ENCODE measurements around the gene CNFN.

The CNFN gene

GRCh38 chr19:42403586-42403985, 13.5 kb upstream of the CNFN start:
- TF ChIP-seq, protein P1, sequence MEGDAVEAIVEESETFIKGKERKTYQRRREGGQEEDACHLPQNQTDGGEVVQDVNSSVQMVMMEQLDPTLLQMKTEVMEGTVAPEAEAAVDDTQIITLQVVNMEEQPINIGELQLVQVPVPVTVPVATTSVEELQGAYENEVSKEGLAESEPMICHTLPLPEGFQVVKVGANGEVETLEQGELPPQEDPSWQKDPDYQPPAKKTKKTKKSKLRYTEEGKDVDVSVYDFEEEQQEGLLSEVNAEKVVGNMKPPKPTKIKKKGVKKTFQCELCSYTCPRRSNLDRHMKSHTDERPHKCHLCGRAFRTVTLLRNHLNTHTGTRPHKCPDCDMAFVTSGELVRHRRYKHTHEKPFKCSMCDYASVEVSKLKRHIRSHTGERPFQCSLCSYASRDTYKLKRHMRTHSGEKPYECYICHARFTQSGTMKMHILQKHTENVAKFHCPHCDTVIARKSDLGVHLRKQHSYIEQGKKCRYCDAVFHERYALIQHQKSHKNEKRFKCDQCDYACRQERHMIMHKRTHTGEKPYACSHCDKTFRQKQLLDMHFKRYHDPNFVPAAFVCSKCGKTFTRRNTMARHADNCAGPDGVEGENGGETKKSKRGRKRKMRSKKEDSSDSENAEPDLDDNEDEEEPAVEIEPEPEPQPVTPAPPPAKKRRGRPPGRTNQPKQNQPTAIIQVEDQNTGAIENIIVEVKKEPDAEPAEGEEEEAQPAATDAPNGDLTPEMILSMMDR (IDR thresholded peaks at IDR 0.05; ENCODE audit: insufficient read depth, low read depth, low read length, missing control alignments) = no peak
- no peak for DNase-seq (ENCODE audit: low read depth)

DNA sequence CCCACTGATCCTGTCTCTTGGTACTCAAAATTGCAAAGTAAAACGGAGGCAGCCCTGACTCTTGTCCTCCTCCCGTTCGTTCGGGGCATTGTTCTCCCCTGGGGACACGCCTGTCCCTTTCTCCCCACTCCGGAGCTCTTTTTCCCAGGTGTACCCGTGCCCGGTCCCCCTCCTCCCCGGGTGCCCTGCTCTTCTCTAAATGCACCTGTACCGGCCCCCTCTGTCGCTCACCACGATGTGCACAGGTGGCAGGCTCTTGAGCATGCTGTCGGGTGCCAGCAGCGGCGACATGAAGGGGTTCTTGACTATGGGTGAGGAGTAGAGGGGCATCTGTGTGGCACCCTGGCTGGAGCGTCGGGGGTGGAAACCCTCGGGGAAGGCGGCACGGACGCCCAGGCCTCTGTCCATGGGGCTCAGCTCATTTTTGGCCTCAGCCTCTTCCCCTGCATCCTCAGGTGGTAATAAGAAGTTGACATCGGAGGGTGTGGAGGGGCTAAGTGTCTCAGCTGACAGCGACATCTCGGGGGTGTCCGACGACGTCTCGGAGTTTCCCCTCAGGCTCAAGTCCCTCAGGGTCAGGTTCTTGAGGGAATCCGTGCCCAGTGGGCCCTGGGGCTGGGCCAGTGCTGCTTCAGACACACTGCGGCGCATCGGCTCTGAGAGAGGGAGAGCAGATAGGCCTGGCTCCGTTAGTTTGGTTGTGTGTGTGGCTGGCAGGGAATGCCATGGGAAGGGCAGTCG, 12.4 kb upstream of the CNFN start:
- TF ChIP-seq, protein P1 (IDR thresholded peaks at IDR 0.05; ENCODE audit: insufficient read depth, low read depth, low read length, missing control alignments) = no peak
- DNase-seq (ENCODE audit: low read depth) = no peak
- H3K4me3 ChIP-seq (ENCODE audit: low read depth, low read length) = no peak overlapping the region

More at GRCh38 chr19:42403586-42403985, 13.5 kb upstream of the CNFN start:
- H3K4me3 ChIP-seq (ENCODE audit: low read depth, low read length) = no peak overlapping the region

GRCh38 chr19:42401365-42402303, 11.5 kb upstream of the CNFN start:
- H3K4me3 ChIP-seq (ENCODE audit: low read depth, low read length) = peak overlapping the region; percentile 38

GRCh38 chr19:42400404-42400803, 10.3 kb upstream of the CNFN start:
- TF ChIP-seq, protein P1 (IDR thresholded peaks at IDR 0.05; ENCODE audit: insufficient read depth, low read depth, low read length, missing control alignments) = no peak

More at GRCh38 chr19:42401365-42402303, 11.5 kb upstream of the CNFN start:
- TF ChIP-seq, protein P1 (IDR thresholded peaks at IDR 0.05; ENCODE audit: insufficient read depth, low read depth, low read length, missing control alignments) = peak; percentile 72
- peak; percentile 79 for DNase-seq (ENCODE audit: low read depth)

DNA sequence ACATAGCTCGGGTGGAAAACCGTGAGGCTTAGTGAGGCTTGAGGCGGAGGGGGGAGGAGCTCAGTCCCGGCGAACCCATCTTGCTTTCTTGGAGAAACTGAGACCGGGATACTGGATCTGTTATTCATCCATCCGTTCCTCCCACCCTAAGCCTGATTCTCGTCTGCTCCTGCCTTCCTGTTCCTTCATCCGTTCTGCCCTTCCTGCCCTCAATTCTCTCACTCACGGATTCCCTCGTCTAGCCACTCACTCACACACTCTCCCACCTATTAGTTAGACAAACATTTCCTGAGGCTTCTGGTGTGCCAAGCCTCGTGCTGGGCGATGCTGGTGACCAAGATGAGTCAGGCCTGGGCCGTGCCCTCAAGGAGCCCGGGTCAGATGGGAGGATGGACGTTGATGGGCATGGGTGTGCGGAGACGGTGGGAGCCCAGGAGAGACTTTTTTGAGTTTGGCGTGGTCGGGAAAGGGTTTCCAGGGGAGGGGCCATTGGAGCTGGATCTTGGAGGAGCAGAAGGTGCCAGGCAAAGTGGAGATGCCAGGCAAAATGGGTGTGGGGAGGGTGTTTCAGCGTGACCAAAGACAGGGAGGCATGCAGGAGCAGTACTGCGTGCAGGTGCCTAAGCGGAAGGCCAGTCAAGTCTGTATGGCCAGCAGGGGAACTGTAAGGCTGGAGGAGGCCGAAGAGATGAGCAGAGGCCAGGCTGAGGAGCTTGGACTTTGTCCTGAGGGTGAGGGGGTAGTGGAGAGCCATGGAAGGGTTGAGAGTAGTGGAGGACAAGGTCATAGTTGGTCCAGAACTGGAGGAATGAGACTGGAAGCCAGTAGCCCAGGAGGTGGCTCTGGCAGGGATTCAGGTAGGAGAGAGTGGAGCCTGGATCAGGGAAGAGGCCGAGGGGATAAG, 7.4 kb upstream of the CNFN start:
- H3K4me3 ChIP-seq (ENCODE audit: low read depth, low read length) = peak overlapping the region; percentile 91
- no peak for DNase-seq (ENCODE audit: low read depth)
- TF ChIP-seq, protein P1 (IDR thresholded peaks at IDR 0.05; ENCODE audit: insufficient read depth, low read depth, low read length, missing control alignments) = no peak

More at GRCh38 chr19:42400404-42400803, 10.3 kb upstream of the CNFN start:
- no peak for DNase-seq (ENCODE audit: low read depth)
- no peak overlapping the region for H3K4me3 ChIP-seq (ENCODE audit: low read depth, low read length)

Measured in GM12865 (cell line).